ENCODE results near the gene SLC9B2. TPM values are rescaled to one million over a fixed set of nuclear protein-coding genes. Genes with fewer than 3 reads are reported as not detected.

SLC9B2 gene
- total RNA-seq, 1 experiment from 2014 or later = 7.3 TPM

GRCh38 chr4:103029300-103029699 is 47.3 kb downstream of the SLC9B2 start:
- H3K9me3 Mint-ChIP-seq = no peaks in the 10 kb centered on the region
- H2AFZ ChIP-seq (ENCODE audit: low read length) = no peak overlapping the region

More at GRCh38 chr4:103029300-103029699, 47.3 kb downstream of the SLC9B2 start:
- no peak for TF ChIP-seq CTCF (conservative IDR thresholded peaks at IDR 0.05)
- H2BK12ac ChIP-seq (ENCODE audit: insufficient read length, low read depth, low read length) = no peak overlapping the region
- H2BK15ac ChIP-seq (ENCODE audit: low read depth, low read length) = no peak overlapping the region
- H4K91ac ChIP-seq (ENCODE audit: insufficient read length, low read depth, low read length) = no peak overlapping the region
- H3K4me1 Mint-ChIP-seq = no peaks in the 10 kb centered on the region
- H3K9ac ChIP-seq (ENCODE audit: extremely low read depth, insufficient read length, low read length) = no peak overlapping the region
- no peak overlapping the region for H3K4ac ChIP-seq (ENCODE audit: low read depth, low read length)
- no peak overlapping the region for H3K23ac ChIP-seq (ENCODE audit: insufficient read length, low read depth, low read length)
- H3K27ac ChIP-seq (ENCODE audit: insufficient read length, low read depth, low read length) = no peak overlapping the region
- no peaks in the 10 kb centered on the region for H3K79me2 ChIP-seq (ENCODE audit: insufficient read depth, low read length)
- no peaks in the 10 kb centered on the region for H3K27me3 ChIP-seq (ENCODE audit: insufficient read depth, low read length)
- no peaks in the 10 kb centered on the region for H3K23me2 ChIP-seq (ENCODE audit: insufficient read length, low read depth, low read length, poor library complexity, severe bottlenecking)
- no CpG with 5 or more reads among the region's 1 CpG for WGBS (ENCODE audit: extremely low coverage, insufficient read length, low lambda C conversion rate)
- no peaks in the 10 kb centered on the region for H3K9me3 ChIP-seq (ENCODE audit: control insufficient read depth, low read depth, low read length)
- H4K8ac ChIP-seq (replicated peaks; ENCODE audit: insufficient read length, low read depth, low read length) = no peak overlapping the region
- H2BK120ac ChIP-seq (ENCODE audit: low read depth, low read length, poor library complexity, severe bottlenecking) = no peak overlapping the region
- H4K20me1 ChIP-seq (ENCODE audit: control insufficient read depth, insufficient read depth, insufficient read length) = no peaks in the 10 kb centered on the region
- H3K79me1 ChIP-seq (ENCODE audit: insufficient read depth, low read depth, low read length, poor library complexity, severe bottlenecking) = no peaks in the 10 kb centered on the region
- no peak overlapping the region for H3K56ac ChIP-seq (ENCODE audit: insufficient read length, low read depth, low read length)
- H2BK5ac ChIP-seq (ENCODE audit: insufficient read length, low read length) = no peak overlapping the region
- no peak overlapping the region for H3K4me2 ChIP-seq (ENCODE audit: insufficient read depth, insufficient read length, low read length)
- no peak overlapping the region for H2AK5ac ChIP-seq (ENCODE audit: insufficient read length, low read length)
- no peaks in the 10 kb centered on the region for H3K4me1 ChIP-seq (ENCODE audit: insufficient read depth, low read length)
- H3K36me3 Mint-ChIP-seq (ENCODE audit: insufficient read depth in 1 of 3, low read depth in 3 of 3) = no peaks in the 10 kb centered on the region
- no peak overlapping the region for H3K14ac ChIP-seq (ENCODE audit: insufficient read depth, low read length)
- no peak overlapping the region for H4K5ac ChIP-seq (ENCODE audit: insufficient read length, low read depth, low read length)
- no peak for DNase-seq
- no peak overlapping the region for H3T11ph ChIP-seq (ENCODE audit: low read length)
- H3K4me3 Mint-ChIP-seq = no peak overlapping the region
- no peak overlapping the region for H3K27ac Mint-ChIP-seq
- no peak overlapping the region for H3K18ac ChIP-seq (ENCODE audit: insufficient read length, low read depth, low read length)
- no peak overlapping the region for H2BK20ac ChIP-seq (ENCODE audit: low read depth, low read length, poor library complexity, severe bottlenecking)
- H3K27me3 Mint-ChIP-seq (ENCODE audit: low read depth) = peaks cover 2% of the 10 kb centered on the region; the same call in 1 of the 2 replicates
